ENCODE results near the gene ATF6B. TPM values are rescaled to one million over a fixed set of nuclear protein-coding genes. Genes with fewer than 3 reads are reported as not detected.

ATF6B gene
- total and polyA plus RNA-seq, 2 of the 13 experiments (the other 11 are each of a cell fraction or from before 2014, with no cell fraction given): 18.1 to 44.0 TPM

GRCh38 chr6:32087574-32088486 lies 40.2 kb downstream of the ATF6B start (continued):
- no peak for TF ChIP-seq MBD4 (IDR thresholded peaks at IDR 0.05; ENCODE audit: borderline replicate concordance, low read length)
- no peak for TF ChIP-seq PAX8 (CRISPR knock-in tag; IDR thresholded peaks at IDR 0.05; ENCODE audit: borderline replicate concordance)
- no peak for TF ChIP-seq RFXANK (CRISPR knock-in tag; IDR thresholded peaks at IDR 0.05)
- no peak for TF ChIP-seq SOX13 (IDR thresholded peaks at IDR 0.05)
- peak in 1 of 2 experiments; percentile 22; a peak in 1 of 4 replicates for TF ChIP-seq SOX13 (CRISPR knock-in tag; conservative IDR thresholded peaks at IDR 0.05 in 1 of 2, IDR thresholded peaks at IDR 0.05 in 1 of 2)
- TF ChIP-seq KLF15 (CRISPR knock-in tag; IDR thresholded peaks at IDR 0.05; ENCODE audit: borderline replicate concordance): no peak
- no peak for TF ChIP-seq ZNF343 (CRISPR knock-in tag; IDR thresholded peaks at IDR 0.05)
- TF ChIP-seq KIAA2018 (CRISPR knock-in tag; IDR thresholded peaks at IDR 0.05; ENCODE audit: borderline replicate concordance): no peak
- no peak for TF ChIP-seq SIX4 (CRISPR knock-in tag; IDR thresholded peaks at IDR 0.05)
- TF ChIP-seq ZBTB39 (CRISPR knock-in tag; IDR thresholded peaks at IDR 0.05): no peak
- TF ChIP-seq PCBP1 (IDR thresholded peaks at IDR 0.05; ENCODE audit: borderline replicate concordance, low read depth, low read length): 0 out of 2 replicates have a peak, but pooled peaks have one; percentile 15
- 0 out of 2 replicates have a peak, but pooled peaks have one; percentile 53 for TF ChIP-seq ZNF569 (CRISPR knock-in tag; IDR thresholded peaks at IDR 0.05; ENCODE audit: borderline replicate concordance)
- TF ChIP-seq IRX3 (CRISPR knock-in tag; IDR thresholded peaks at IDR 0.05; ENCODE audit: borderline replicate concordance, low read depth): no peak
- TF ChIP-seq ZNF597 (CRISPR knock-in tag; IDR thresholded peaks at IDR 0.05): no peak
- no peak for TF ChIP-seq ZNF720 (CRISPR knock-in tag; IDR thresholded peaks at IDR 0.05)
- no peak for TF ChIP-seq ZNF547 (CRISPR knock-in tag; IDR thresholded peaks at IDR 0.05)
- TF ChIP-seq NKX3-1 (CRISPR knock-in tag; IDR thresholded peaks at IDR 0.05): 0 out of 2 replicates have a peak, but pooled peaks have one; percentile 46

Measured in HepG2 (cell line).